Measurements from ENCODE around the gene TM4SF5. TPM values are rescaled to one million over a fixed set of nuclear protein-coding genes. Genes with fewer than 3 reads are reported as not detected.

Gene TM4SF5
- total RNA-seq, 1 donor from 2014 or later, result 5.3 TPM

DNA sequence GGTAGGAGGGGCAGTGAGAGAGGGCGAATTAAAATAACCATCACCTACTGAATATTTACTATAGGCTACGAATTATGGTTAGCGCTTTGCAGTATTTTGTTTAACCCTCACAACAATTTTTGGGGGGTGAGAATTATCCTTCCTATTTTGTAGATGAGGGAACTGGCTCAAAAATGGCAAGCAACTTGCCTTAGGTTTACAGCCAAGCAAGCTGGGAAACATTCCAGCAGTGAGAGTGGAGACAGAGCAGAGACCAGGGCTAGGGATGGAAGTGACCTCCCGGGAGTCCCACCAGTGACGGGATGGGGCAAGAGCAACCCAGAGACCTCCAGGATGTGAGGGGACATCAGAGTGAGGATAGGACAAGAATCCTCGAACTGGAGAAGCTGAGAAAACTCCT lies 14.8 kb downstream of the TM4SF5 start:
- Mint-ChIP-seq H3K27ac (no peak overlapping the region), H3K4me1 (ENCODE audit: unreplicated experiment) (peaks cover 14% of the 10 kb centered on the region), H3K9me3 (no peaks in the 10 kb centered on the region), H3K36me3 (no peaks in the 10 kb centered on the region), H3K27me3 (peaks cover 19% of the 10 kb centered on the region), H3K4me3 (no peak overlapping the region)
- no peak for DNase-seq (ENCODE audit: extremely low spot score, unreplicated experiment)
- TF ChIP-seq, protein P1, sequence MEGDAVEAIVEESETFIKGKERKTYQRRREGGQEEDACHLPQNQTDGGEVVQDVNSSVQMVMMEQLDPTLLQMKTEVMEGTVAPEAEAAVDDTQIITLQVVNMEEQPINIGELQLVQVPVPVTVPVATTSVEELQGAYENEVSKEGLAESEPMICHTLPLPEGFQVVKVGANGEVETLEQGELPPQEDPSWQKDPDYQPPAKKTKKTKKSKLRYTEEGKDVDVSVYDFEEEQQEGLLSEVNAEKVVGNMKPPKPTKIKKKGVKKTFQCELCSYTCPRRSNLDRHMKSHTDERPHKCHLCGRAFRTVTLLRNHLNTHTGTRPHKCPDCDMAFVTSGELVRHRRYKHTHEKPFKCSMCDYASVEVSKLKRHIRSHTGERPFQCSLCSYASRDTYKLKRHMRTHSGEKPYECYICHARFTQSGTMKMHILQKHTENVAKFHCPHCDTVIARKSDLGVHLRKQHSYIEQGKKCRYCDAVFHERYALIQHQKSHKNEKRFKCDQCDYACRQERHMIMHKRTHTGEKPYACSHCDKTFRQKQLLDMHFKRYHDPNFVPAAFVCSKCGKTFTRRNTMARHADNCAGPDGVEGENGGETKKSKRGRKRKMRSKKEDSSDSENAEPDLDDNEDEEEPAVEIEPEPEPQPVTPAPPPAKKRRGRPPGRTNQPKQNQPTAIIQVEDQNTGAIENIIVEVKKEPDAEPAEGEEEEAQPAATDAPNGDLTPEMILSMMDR (conservative IDR thresholded peaks at IDR 0.05), result no peak

DNA sequence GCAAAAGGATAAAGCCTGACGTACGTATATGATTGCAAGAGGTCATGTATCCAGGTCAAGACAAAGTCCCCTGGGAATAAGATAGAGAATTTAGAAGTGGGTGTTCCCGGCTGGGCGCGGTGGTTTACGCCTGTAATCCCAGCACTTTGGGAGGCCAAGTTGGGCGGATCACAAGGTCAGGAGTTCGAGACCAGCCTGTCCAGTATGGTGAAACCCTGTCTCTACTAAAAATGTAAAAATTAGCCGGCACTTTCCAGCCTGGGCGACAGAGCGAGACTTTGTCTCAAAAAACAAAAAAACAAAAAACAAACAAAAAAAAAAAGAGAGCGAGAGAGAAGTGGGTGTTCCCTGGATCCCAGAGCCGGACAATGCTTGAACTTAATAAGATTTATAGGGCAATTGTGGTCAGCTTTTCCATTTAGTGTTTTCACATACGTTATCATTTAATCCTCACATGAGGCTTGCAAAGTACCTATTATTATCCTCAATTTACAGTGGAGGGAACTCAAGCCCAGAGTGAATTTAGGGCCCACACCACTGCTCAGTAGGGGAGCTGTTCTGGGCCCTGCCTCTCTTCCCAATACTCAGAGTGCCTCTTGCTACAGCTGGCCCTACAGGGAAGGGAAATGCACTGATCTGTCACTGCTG lies 16.6 kb downstream of the TM4SF5 start:
- H3K9me3 Mint-ChIP-seq, result no peaks in the 10 kb centered on the region
- TF ChIP-seq, protein P1 (conservative IDR thresholded peaks at IDR 0.05), result no peak
- peaks cover 14% of the 10 kb centered on the region for H3K4me1 Mint-ChIP-seq (ENCODE audit: unreplicated experiment)
- peak overlapping the region; percentile 72 for H3K27ac Mint-ChIP-seq
- DNase-seq (ENCODE audit: extremely low spot score, unreplicated experiment), result no peak
- H3K36me3 Mint-ChIP-seq, result no peaks in the 10 kb centered on the region
- H3K4me3 Mint-ChIP-seq, result peak overlapping the region; percentile 91
- peaks cover 12% of the 10 kb centered on the region for H3K27me3 Mint-ChIP-seq

DNA sequence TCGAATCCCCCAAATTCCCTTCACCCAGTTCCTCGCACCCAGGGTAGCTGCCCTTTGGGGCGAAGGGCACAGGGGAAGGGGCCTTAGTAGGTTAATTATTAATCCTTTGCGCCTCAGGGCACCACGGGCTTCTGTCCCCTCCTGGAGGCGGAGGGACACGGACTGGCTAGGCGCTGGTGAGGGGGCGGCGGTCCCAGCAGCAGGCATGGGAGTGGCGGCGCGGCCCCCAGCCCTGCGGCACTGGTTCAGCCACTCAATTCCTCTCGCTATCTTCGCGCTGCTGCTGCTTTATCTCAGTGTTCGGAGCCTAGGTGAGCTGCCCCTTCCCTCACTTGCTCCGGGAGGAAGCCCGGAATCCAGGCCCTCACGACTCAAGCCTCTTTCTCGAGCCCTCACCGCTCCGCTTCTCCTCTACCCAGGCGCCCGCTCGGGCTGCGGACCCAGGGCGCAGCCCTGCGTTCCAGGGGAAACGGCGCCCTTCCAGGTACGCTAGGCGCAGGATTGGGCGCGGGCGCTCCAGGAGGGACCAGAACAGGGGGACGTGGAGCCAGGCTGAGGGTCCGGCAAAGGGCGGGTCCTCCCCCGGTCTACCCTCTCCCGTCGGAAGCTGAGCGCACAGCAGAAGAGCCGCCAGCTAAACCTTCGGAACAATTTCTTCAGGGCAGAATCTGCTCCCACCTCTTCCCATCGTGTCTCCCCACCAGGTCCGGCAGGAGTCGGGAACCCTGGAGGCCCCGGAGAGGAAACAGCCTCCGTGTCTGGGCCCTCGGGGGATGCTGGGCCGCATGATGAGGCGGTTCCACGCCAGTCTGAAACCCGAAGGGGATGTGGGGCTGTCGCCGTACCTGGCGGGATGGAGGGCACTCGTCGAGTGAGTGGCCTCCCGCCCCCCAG lies 17.4 kb downstream of the TM4SF5 start, which contains the start of gene GLTPD2:
GLTPD2 (plus strand) TSS at position 158 of the 894 bp plus-strand sequence; CDS start at position 206, 48 bp downstream.
- Mint-ChIP-seq H3K36me3 (no peaks in the 10 kb centered on the region), H3K9me3 (no peaks in the 10 kb centered on the region), H3K4me3 (peak within 1 kb of the TSS; percentile 91), H3K27ac (peak within 1 kb of the TSS; percentile 72), H3K4me1 (ENCODE audit: unreplicated experiment) (peaks cover 14% of the 10 kb centered on the region), H3K27me3 (peaks cover 12% of the 10 kb centered on the region)
- no peak for DNase-seq (ENCODE audit: extremely low spot score, unreplicated experiment)
- TF ChIP-seq, protein P1 (conservative IDR thresholded peaks at IDR 0.05), result no peak

DNA sequence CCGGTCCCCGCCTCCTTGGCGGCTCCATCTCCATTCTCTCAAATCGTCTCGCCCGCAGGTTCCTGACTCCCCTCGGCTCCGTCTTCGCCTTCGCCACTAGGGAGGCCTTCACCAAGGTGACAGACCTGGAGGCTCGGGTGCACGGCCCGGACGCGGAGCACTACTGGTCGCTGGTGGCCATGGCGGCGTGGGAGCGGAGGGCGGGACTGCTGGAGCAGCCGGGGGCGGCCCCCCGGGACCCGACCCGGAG lies 17.9 kb downstream of the TM4SF5 start:
- H3K4me3 Mint-ChIP-seq, result peak overlapping the region; percentile 91
- peak overlapping the region; percentile 58 for H3K27ac Mint-ChIP-seq
- no peaks in the 10 kb centered on the region for H3K36me3 Mint-ChIP-seq
- no peak for DNase-seq (ENCODE audit: extremely low spot score, unreplicated experiment)
- H3K4me1 Mint-ChIP-seq (ENCODE audit: unreplicated experiment), result peaks cover 14% of the 10 kb centered on the region
- H3K9me3 Mint-ChIP-seq, result no peaks in the 10 kb centered on the region
- H3K27me3 Mint-ChIP-seq, result peaks cover 12% of the 10 kb centered on the region
- TF ChIP-seq, protein P1 (conservative IDR thresholded peaks at IDR 0.05), result no peak

DNA sequence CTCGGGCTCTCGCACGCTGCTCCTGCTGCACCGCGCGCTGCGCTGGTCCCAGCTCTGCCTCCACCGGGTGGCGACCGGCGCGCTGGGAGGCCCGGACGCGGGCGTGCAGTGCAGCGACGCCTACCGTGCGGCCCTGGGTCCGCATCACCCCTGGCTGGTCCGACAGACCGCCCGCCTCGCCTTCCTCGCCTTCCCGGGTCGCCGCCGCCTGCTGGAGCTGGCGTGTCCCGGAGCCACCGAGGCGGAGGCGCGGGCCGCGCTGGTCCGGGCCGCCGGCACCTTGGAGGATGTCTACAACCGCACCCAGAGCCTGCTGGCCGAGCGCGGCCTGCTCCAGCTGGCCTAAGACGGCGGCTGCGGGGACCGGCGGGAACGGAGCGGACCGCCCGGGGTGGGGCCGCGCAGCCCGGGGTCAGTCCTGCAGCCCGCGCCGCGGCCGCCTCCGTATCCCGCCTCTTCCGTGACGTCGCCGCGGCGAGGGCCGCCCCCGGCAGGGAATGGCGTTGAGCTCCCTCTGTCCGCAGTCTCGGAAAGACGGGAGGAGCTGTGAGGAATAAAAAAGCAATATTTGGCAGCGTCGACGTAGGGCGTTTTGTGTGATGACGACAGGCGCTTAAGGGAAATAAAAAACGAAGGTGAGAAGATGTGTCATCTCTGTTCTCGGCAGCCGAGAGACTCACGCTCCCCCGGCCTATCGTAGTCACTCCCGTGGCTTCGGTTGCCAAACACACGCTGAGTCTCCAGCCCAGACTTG lies 18.4 kb downstream of the TM4SF5 start:
- DNase-seq (ENCODE audit: extremely low spot score, unreplicated experiment), result peak; percentile 90
- Mint-ChIP-seq H3K36me3 (no peaks in the 10 kb centered on the region), H3K27ac (peak overlapping the region; percentile 84), H3K4me1 (ENCODE audit: unreplicated experiment) (peaks cover 14% of the 10 kb centered on the region), H3K4me3 (peak overlapping the region; percentile 83), H3K27me3 (peaks cover 12% of the 10 kb centered on the region), H3K9me3 (no peaks in the 10 kb centered on the region)
- TF ChIP-seq, protein P1 (conservative IDR thresholded peaks at IDR 0.05), result peak; percentile 83

Data from type B pancreatic cell (in vitro differentiated cells).